Globus pallidus (tissue), 1 donor: ENCODE results near the gene ITGA11.
A peak's percentile ranks its signal among the peaks of the same experiment; 100 is the strongest.

Source experiments
- DNase-seq: peaks from one replicate; pipeline ENCODE4 v3.0.0-alpha.2; 2015; ENCODE audit warnings: low spot score

Gene ITGA11

GRCh38 chr15:68289621-68290352 is 142.2 kb downstream of the ITGA11 start:
- no peak for DNase-seq

- no peak for DNase-seq
These were observed 142.9 kb downstream of the ITGA11 start for GRCh38 chr15:68289057-68289456.

GRCh38 chr15:68286256-68286655 is 145.7 kb downstream of the ITGA11 start:
- no peak for DNase-seq

GRCh38 chr15:68285259-68285980 is 146.5 kb downstream of the ITGA11 start:
- DNase-seq, result no peak

GRCh38 chr15:68284616-68285258 is 147.2 kb downstream of the ITGA11 start:
- no peak for DNase-seq

- DNase-seq, result no peak
These were observed 148.6 kb downstream of the ITGA11 start for GRCh38 chr15:68283401-68283800.

GRCh38 chr15:68281008-68281407 is 151.0 kb downstream of the ITGA11 start:
- DNase-seq, result no peak

GRCh38 chr15:68279779-68280753 is 151.9 kb downstream of the ITGA11 start:
- DNase-seq, result no peak

GRCh38 chr15:68278595-68279405 is 153.2 kb downstream of the ITGA11 start:
- DNase-seq, result no peak

- DNase-seq, result no peak
These were observed 153.7 kb downstream of the ITGA11 start for GRCh38 chr15:68278345-68278594.

- DNase-seq, result peak; percentile 94
These were observed 154.2 kb downstream of the ITGA11 start, which contains the start of gene FEM1B for GRCh38 chr15:68277603-68278344. Gene FEM1B (plus strand): TSS chr15:68277745. CDS start chr15:68278418, 673 bp downstream.

- peak; percentile 71 for DNase-seq
These were observed 154.8 kb downstream of the ITGA11 start for GRCh38 chr15:68277131-68277602.

- no peak for DNase-seq
These were observed 155.3 kb downstream of the ITGA11 start for GRCh38 chr15:68276668-68277067.

GRCh38 chr15:68275165-68275746 is 156.7 kb downstream of the ITGA11 start:
- DNase-seq, result no peak

- no peak for DNase-seq
These were observed 157.6 kb downstream of the ITGA11 start for GRCh38 chr15:68274201-68274848.

GRCh38 chr15:68272721-68273271 is 159.2 kb downstream of the ITGA11 start:
- DNase-seq, result no peak

GRCh38 chr15:68271854-68272471 is 160.0 kb downstream of the ITGA11 start:
- DNase-seq, result peak; percentile 56

- no peak for DNase-seq
These were observed 163.6 kb downstream of the ITGA11 start for GRCh38 chr15:68268405-68268804.

GRCh38 chr15:68265674-68266073 is 166.3 kb downstream of the ITGA11 start:
- DNase-seq, result no peak
